ENCODE results near the gene FKBP5.

- no peak for TF ChIP-seq EZH2 (IDR thresholded peaks at IDR 0.05; ENCODE audit: borderline replicate concordance, insufficient read depth, low read depth, low read length, poor library complexity, severe bottlenecking)
- TF ChIP-seq, protein P1, sequence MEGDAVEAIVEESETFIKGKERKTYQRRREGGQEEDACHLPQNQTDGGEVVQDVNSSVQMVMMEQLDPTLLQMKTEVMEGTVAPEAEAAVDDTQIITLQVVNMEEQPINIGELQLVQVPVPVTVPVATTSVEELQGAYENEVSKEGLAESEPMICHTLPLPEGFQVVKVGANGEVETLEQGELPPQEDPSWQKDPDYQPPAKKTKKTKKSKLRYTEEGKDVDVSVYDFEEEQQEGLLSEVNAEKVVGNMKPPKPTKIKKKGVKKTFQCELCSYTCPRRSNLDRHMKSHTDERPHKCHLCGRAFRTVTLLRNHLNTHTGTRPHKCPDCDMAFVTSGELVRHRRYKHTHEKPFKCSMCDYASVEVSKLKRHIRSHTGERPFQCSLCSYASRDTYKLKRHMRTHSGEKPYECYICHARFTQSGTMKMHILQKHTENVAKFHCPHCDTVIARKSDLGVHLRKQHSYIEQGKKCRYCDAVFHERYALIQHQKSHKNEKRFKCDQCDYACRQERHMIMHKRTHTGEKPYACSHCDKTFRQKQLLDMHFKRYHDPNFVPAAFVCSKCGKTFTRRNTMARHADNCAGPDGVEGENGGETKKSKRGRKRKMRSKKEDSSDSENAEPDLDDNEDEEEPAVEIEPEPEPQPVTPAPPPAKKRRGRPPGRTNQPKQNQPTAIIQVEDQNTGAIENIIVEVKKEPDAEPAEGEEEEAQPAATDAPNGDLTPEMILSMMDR (IDR thresholded peaks at IDR 0.05) = no peak
Measured at GRCh38 chr6:35603326-35604202, 85.2 kb downstream of the FKBP5 start.

Data from B cell (primary cell).